HG03558 (cell line): ENCODE data around the gene PEAK3.

Experiments used
- ATAC-seq: cut with Tn5 transposase; IDR thresholded peaks from one replicate; pipeline ENCODE4 v1.9.1; 2021; ENCODE audit warnings: moderate number of reproducible peaks; ENCODE audit not compliant: unreplicated experiment; ENCODE audit errors: extremely low read depth

Gene PEAK3

GRCh38 chr19:2240881-2241760, 40.9 kb downstream of the PEAK3 start:
- no peak for ATAC-seq

- ATAC-seq, result no peak
These were observed 41.9 kb downstream of the PEAK3 start for GRCh38 chr19:2239771-2240770.

GRCh38 chr19:2239173-2239572, 42.8 kb downstream of the PEAK3 start:
- ATAC-seq, result no peak

GRCh38 chr19:2237869-2238153, 44.2 kb downstream of the PEAK3 start:
- no peak for ATAC-seq

GRCh38 chr19:2237051-2237868, 44.7 kb downstream of the PEAK3 start:
- no peak for ATAC-seq

GRCh38 chr19:2236314-2237050, 45.5 kb downstream of the PEAK3 start, which contains the start of the genes PLEKHJ1 and SF3A2:
Gene PLEKHJ1 (minus strand): TSS chr19:2236329. CDS start chr19:2236248, 81 bp downstream.
Gene SF3A2 (plus strand): TSS chr19:2236824. CDS start chr19:2243419, 6,595 bp downstream.
- peak; percentile 51 for ATAC-seq

GRCh38 chr19:2236064-2236313, 46.0 kb downstream of the PEAK3 start:
- ATAC-seq, result no peak

GRCh38 chr19:2235381-2236063, 46.5 kb downstream of the PEAK3 start:
- ATAC-seq, result no peak

GRCh38 chr19:2234996-2235380, 47.0 kb downstream of the PEAK3 start:
- ATAC-seq, result no peak

- no peak for ATAC-seq
These were observed 48.2 kb downstream of the PEAK3 start for GRCh38 chr19:2233601-2234280.

GRCh38 chr19:2232286-2233151, 49.5 kb downstream of the PEAK3 start:
- ATAC-seq, result no peak

GRCh38 chr19:2231621-2232221, 50.3 kb downstream of the PEAK3 start:
- ATAC-seq, result no peak

- no peak for ATAC-seq
These were observed 51.0 kb downstream of the PEAK3 start for GRCh38 chr19:2230807-2231533.

- no peak for ATAC-seq
These were observed 51.9 kb downstream of the PEAK3 start for GRCh38 chr19:2230033-2230531.

GRCh38 chr19:2229103-2230032, 52.6 kb downstream of the PEAK3 start:
- ATAC-seq, result no peak
